GM19035 (cell line): ENCODE results near the gene ATXN2.
"Not testable (repeated sequence)": the region's sequence is repeated elsewhere in the genome, so short reads cannot be mapped to it uniquely, and the experiment has no call there.

Experiments
- ATAC-seq: cut with Tn5 transposase; IDR thresholded peaks from one replicate; pipeline ENCODE4 v1.9.1; 2021; ENCODE audit not compliant: unreplicated experiment

The ATXN2 gene

GRCh38 chr12:111598637-111599452, at the start of gene ATXN2:
Gene ATXN2, minus strand, starts transcription at chr12:111599315. Its CDS starts 281 bp downstream, at chr12:111599034.
- ATAC-seq, result peak; percentile 56

- ATAC-seq, result no peak
Measured at GRCh38 chr12:111645433-111645832, 46.3 kb upstream of the ATXN2 start.

- no peak for ATAC-seq
Measured at GRCh38 chr12:111643427-111643826, 44.3 kb upstream of the ATXN2 start.

- no peak for ATAC-seq
Measured at GRCh38 chr12:111642681-111643426, 43.7 kb upstream of the ATXN2 start.

GRCh38 chr12:111640506-111640905, 41.4 kb upstream of the ATXN2 start:
- ATAC-seq, result no peak

GRCh38 chr12:111638556-111638955, 39.4 kb upstream of the ATXN2 start:
- ATAC-seq, result no peak

GRCh38 chr12:111636209-111636945, 37.3 kb upstream of the ATXN2 start:
- ATAC-seq, result no peak

- ATAC-seq, result no peak
Measured at GRCh38 chr12:111635524-111635923, 36.4 kb upstream of the ATXN2 start.

GRCh38 chr12:111628505-111629260, 29.6 kb upstream of the ATXN2 start:
- no peak for ATAC-seq

GRCh38 chr12:111626230-111626629, 27.1 kb upstream of the ATXN2 start:
- ATAC-seq, result no peak

- ATAC-seq, result no peak
Measured at GRCh38 chr12:111624540-111624939, 25.4 kb upstream of the ATXN2 start.

GRCh38 chr12:111617841-111618240, 18.7 kb upstream of the ATXN2 start:
- ATAC-seq, result not testable (repeated sequence)

GRCh38 chr12:111616177-111616623, 17.1 kb upstream of the ATXN2 start:
- no peak for ATAC-seq

GRCh38 chr12:111607239-111607638, 8.1 kb upstream of the ATXN2 start:
- no peak for ATAC-seq

GRCh38 chr12:111606767-111607230, 7.7 kb upstream of the ATXN2 start:
- ATAC-seq, result no peak

GRCh38 chr12:111605911-111606766, 7.0 kb upstream of the ATXN2 start:
- no peak for ATAC-seq

GRCh38 chr12:111602857-111603256, 3.7 kb upstream of the ATXN2 start:
- not testable (repeated sequence) for ATAC-seq

- no peak for ATAC-seq
Measured at GRCh38 chr12:111602348-111602747, 3.2 kb upstream of the ATXN2 start.

- not testable (repeated sequence) for ATAC-seq
Measured at GRCh38 chr12:111600986-111601385, 1.9 kb upstream of the ATXN2 start.
